ENCODE data around the gene BRD3OS. TPM values are rescaled to one million over a fixed set of nuclear protein-coding genes. Genes with fewer than 3 reads are reported as not detected.
A peak's percentile ranks its signal among the peaks of the same experiment; 100 is the strongest.

BRD3OS gene
- total RNA-seq, 6 donors from 2014 or later: 7.0 to 17.8 (median 11.6) TPM

DNA sequence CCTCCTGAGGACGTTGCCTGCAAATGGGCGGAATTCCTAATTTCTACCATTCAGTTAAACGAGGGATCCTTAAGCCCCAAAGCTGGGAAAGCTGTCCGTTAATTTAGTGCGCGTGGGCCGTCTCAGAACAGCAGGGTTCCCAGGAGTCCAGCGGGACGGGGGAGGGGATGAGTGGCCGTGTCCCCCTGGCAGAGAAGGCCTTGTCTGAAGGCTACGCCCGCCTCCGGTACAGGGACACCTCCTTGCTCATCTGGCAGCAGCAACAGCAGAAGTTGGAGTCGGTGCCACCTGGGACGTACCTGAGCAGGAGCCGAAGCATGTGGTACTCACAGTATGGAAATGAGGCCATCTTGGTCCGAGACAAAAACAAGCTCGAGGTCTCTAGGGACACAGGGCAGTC lies 1.3 kb downstream of the BRD3OS start:
- ATAC-seq (ENCODE audit: low FRiP score in 2 of 2) (no peak), DNase-seq (no peak)
- Histone ChIP-seq H3K4me1 (peaks cover 7 to 17% (median 9%) of the 10 kb centered on the region in 4 donors), H3K4me3 (peak overlapping the region in 1 of 4 donors; percentile 98), H3K27ac (no peak overlapping the region), H3K27me3 (no peaks in the 10 kb centered on the region), H3K36me3 (peaks cover 4 to 27% (median 15%) of the 10 kb centered on the region in 4 donors), H3K9me3 (no peaks in the 10 kb centered on the region)
- no peak for TF ChIP-seq CTCF (IDR thresholded peaks at IDR 0.05)
- TF ChIP-seq POLR2A (IDR thresholded peaks at IDR 0.05): no peak
- no peak for TF ChIP-seq POLR2AphosphoS5 (IDR thresholded peaks at IDR 0.05)
- TF ChIP-seq EP300 (IDR thresholded peaks at IDR 0.05): no peak
- WGBS, 2 donors: 83 to 90% methylated on average over 6 to 18 of the region's 18 CpGs

- DNase-seq (no peak), ATAC-seq (ENCODE audit: low FRiP score in 2 of 2) (no peak)
- Histone ChIP-seq H3K27me3 (no peaks in the 10 kb centered on the region), H3K4me3 (no peak overlapping the region), H3K9me3 (no peaks in the 10 kb centered on the region), H3K27ac (no peak overlapping the region), H3K36me3 (peaks cover 5 to 31% (median 18%) of the 10 kb centered on the region in 4 donors), H3K4me1 (peaks cover 7 to 17% (median 9%) of the 10 kb centered on the region in 4 donors)
- WGBS, 2 donors: 76 to 81% methylated on average over 7 to 8 of the region's 8 CpGs
- no peak for TF ChIP-seq POLR2A (IDR thresholded peaks at IDR 0.05)
- TF ChIP-seq EP300 (IDR thresholded peaks at IDR 0.05): no peak
- TF ChIP-seq CTCF (IDR thresholded peaks at IDR 0.05): no peak
- TF ChIP-seq POLR2AphosphoS5 (IDR thresholded peaks at IDR 0.05): no peak
These were observed 1.7 kb downstream of the BRD3OS start for GRCh38 chr9:134026981-134027380.

DNA sequence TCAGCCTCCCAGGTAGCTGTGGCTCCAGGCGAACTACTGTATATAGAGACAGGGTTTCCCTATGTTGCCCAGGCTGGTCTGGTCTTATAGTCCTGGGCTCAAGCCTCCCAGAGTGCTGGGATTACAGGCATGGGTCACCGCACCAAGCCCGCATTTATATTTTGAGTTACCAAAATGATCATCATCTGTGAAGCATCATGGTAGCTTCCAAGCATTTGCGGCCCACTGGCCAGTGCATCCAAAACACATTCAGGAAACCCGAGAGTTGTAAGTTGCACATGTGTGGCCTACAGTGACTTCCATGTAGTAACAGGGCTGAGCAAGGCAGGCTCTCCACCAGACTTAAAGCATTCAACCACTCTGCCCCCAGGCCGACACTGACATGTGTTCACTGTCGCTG lies 2.3 kb downstream of the BRD3OS start:
- TF ChIP-seq EP300 (IDR thresholded peaks at IDR 0.05): no peak
- TF ChIP-seq POLR2A (IDR thresholded peaks at IDR 0.05): no peak
- no peak for TF ChIP-seq POLR2AphosphoS5 (IDR thresholded peaks at IDR 0.05)
- no peak for TF ChIP-seq CTCF (IDR thresholded peaks at IDR 0.05)
- H3K9me3 ChIP-seq: no peaks in the 10 kb centered on the region
- no peak overlapping the region for H3K27ac ChIP-seq
- ATAC-seq (ENCODE audit: low FRiP score in 2 of 2): no peak
- H3K27me3 ChIP-seq: no peaks in the 10 kb centered on the region
- peaks cover 5 to 34% (median 22%) of the 10 kb centered on the region in 4 donors for H3K36me3 ChIP-seq
- peaks cover 7 to 17% (median 9%) of the 10 kb centered on the region in 4 donors for H3K4me1 ChIP-seq
- 92 to 94% methylated on average over 7 of the region's 7 CpGs for WGBS, 2 donors
- H3K4me3 ChIP-seq: no peak overlapping the region
- no peak for DNase-seq

- Histone ChIP-seq H3K36me3 (peaks cover 6 to 39% (median 27%) of the 10 kb centered on the region in 4 donors), H3K9me3 (no peaks in the 10 kb centered on the region), H3K4me1 (peaks cover 7 to 17% (median 9%) of the 10 kb centered on the region in 4 donors), H3K4me3 (no peak overlapping the region), H3K27ac (no peak overlapping the region), H3K27me3 (no peaks in the 10 kb centered on the region)
- ATAC-seq (ENCODE audit: low FRiP score in 2 of 2) (no peak), DNase-seq (no peak)
- TF ChIP-seq EP300 (IDR thresholded peaks at IDR 0.05) (no peak), CTCF (IDR thresholded peaks at IDR 0.05) (no peak), POLR2AphosphoS5 (IDR thresholded peaks at IDR 0.05) (no peak), POLR2A (IDR thresholded peaks at IDR 0.05) (no peak)
- WGBS, 2 donors: 94 to 95% methylated on average over 9 of the region's 9 CpGs
These were observed 2.8 kb downstream of the BRD3OS start for GRCh38 chr9:134028076-134028475.

DNA sequence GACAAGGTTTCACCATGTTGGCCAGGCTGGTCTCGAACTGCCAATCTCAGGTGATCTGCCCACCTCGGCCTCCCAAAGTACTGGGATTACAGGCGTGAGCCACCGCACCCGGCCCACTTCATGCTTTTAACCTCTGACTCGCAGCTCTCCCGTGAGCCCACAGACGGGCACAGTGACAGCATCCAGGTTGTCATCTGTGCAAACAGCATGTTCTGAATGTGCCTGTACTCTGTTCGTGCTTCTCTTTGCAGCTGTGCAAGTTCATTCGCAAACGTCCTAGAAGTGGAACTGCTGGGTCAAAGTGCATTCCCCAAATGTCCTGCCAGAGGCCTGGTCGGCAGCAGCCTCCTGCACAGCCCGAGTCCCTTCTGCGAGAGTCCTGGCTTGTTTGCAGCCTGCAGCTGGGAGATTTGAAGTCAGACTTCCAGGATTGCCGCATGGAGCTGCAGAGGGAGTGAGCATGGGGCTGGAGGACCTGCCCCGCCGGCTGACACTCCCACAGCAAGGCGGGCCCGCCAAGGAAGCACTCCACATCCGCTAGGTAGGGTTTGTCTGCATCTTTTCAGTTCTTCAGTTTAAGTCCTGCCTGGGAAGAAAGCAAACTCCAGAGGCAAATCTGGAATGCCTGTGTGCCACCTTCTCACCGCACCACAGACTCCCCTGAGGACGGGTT lies 3.4 kb downstream of the BRD3OS start:
- H3K9me3 ChIP-seq: no peaks in the 10 kb centered on the region
- H3K4me1 ChIP-seq: peaks cover 7 to 17% (median 9%) of the 10 kb centered on the region in 4 donors
- TF ChIP-seq POLR2AphosphoS5 (IDR thresholded peaks at IDR 0.05): no peak
- TF ChIP-seq EP300 (IDR thresholded peaks at IDR 0.05): no peak
- no peak for TF ChIP-seq POLR2A (IDR thresholded peaks at IDR 0.05)
- DNase-seq: no peak
- H3K36me3 ChIP-seq: peaks cover 10 to 46% (median 34%) of the 10 kb centered on the region in 4 donors
- H3K27me3 ChIP-seq: no peaks in the 10 kb centered on the region
- no peak overlapping the region for H3K27ac ChIP-seq
- no peak for ATAC-seq (ENCODE audit: low FRiP score in 2 of 2)
- 91 to 94% methylated on average over 18 to 22 of the region's 22 CpGs for whole genome bisulfite sequencing, 2 donors
- no peak overlapping the region for H3K4me3 ChIP-seq

All from upper lobe of left lung (tissue), 6 donors.